ENCODE measurements around the gene NUP42.

GRCh38 chr7:23210506-23210905 lies 28.7 kb downstream of the NUP42 start:
- TF ChIP-seq ZNF274 (IDR thresholded peaks at IDR 0.05; ENCODE audit: low read depth, low read length) (no peak), YY1 (IDR thresholded peaks at IDR 0.05; ENCODE audit: insufficient read depth, insufficient read length) (no peak)

All from NT2/D1 (cell line).